GM23338 (cell line): Measurements from ENCODE around the gene MEOX1. TPM values are rescaled to one million over a fixed set of nuclear protein-coding genes. Genes with fewer than 3 reads are reported as not detected.

Experiments used
- ATAC-seq: fragments of 200-7000 bp; cut with Tn5 transposase; 3 replicates; pipeline ENCODE4 v1.9.1; 2020
- DNase-seq: peaks from one replicate; pipeline ENCODE4 v3.0.0-alpha.2; 2015; ENCODE audit warnings: low spot score
- H2AFZ ChIP-seq: fragments of 200-600 bp; sonication (generic); 2 replicates; pipeline ENCODE4 v1.8.0; 2016; ENCODE audit warnings: antibody characterized with exemption, mild to moderate bottlenecking, moderate library complexity
- H3F3A ChIP-seq: fragments of 200-600 bp; sonication (generic); replicated peaks from 2 replicates; pipeline ENCODE4 v1.8.0; 2017; ENCODE audit warnings: antibody characterized with exemption, mixed run types, low read depth
- H3K27ac ChIP-seq: fragments of 200-600 bp; sonication (generic); 2 replicates; pipeline ENCODE4 v1.6.1; 2016; ENCODE audit warnings: low read depth
- H3K27me3 ChIP-seq: fragments of 200-600 bp; sonication (generic); 2 replicates; pipeline ENCODE4 v1.8.0; 2016; ENCODE audit warnings: mild to moderate bottlenecking, mixed run types, moderate library complexity; ENCODE audit not compliant: insufficient read depth
- H3K36me3 ChIP-seq: fragments of 200-600 bp; sonication (generic); 2 replicates; pipeline ENCODE4 v1.8.0; 2016; ENCODE audit warnings: mild to moderate bottlenecking; ENCODE audit not compliant: insufficient read depth
- H3K4me1 ChIP-seq: fragments of 200-600 bp; sonication (generic); 2 replicates; pipeline ENCODE4 v1.8.0; 2016; ENCODE audit warnings: mild to moderate bottlenecking, moderate library complexity; ENCODE audit not compliant: insufficient read depth
- H3K4me2 ChIP-seq: fragments of 200-600 bp; sonication (generic); 2 replicates; pipeline ENCODE4 v1.7.1; 2017; ENCODE audit warnings: mixed run types
- H3K4me3 ChIP-seq: fragments of 200-600 bp; sonication (generic); 2 replicates; pipeline ENCODE4 v1.6.1; 2016; ENCODE audit warnings: mixed run types
- H3K79me2 ChIP-seq: fragments of 200-600 bp; sonication (generic); replicated peaks from 2 replicates; pipeline ENCODE4 v1.8.0; 2017; ENCODE audit warnings: mild to moderate bottlenecking; ENCODE audit not compliant: insufficient read depth
- H3K9me2 ChIP-seq: fragments of 200-600 bp; sonication (generic); 2 replicates; pipeline ENCODE4 v1.8.0; 2017; ENCODE audit not compliant: insufficient read depth
- H4K20me1 ChIP-seq: fragments of 200-600 bp; sonication (generic); replicated peaks from 2 replicates; pipeline ENCODE4 v1.8.0; 2017; ENCODE audit warnings: mild to moderate bottlenecking; ENCODE audit not compliant: insufficient read depth
- H3K27ac Mint-ChIP-seq: 2 replicates; pipeline ENCODE4 v1.8.0; 2020; ENCODE audit warnings: inconsistent platforms, mild to moderate bottlenecking, moderate library complexity, mixed read lengths
- H3K27me3 Mint-ChIP-seq: 3 replicates; pipeline ENCODE4 v1.8.0; 2022; ENCODE audit warnings: low read depth, mild to moderate bottlenecking, moderate library complexity, mixed read lengths, inconsistent platforms; ENCODE audit not compliant: insufficient read depth, poor library complexity
- H3K36me3 Mint-ChIP-seq: 3 replicates; pipeline ENCODE4 v1.8.0; 2021; ENCODE audit warnings: low read depth, mild to moderate bottlenecking, inconsistent platforms, moderate library complexity, mixed read lengths
- H3K4me1 Mint-ChIP-seq: 3 replicates; pipeline ENCODE4 v1.8.0; 2020; ENCODE audit warnings: mild to moderate bottlenecking, inconsistent platforms, mixed read lengths
- H3K4me3 Mint-ChIP-seq: 3 replicates; pipeline ENCODE4 v1.8.0; 2021; ENCODE audit warnings: moderate library complexity, mild to moderate bottlenecking, inconsistent platforms, mixed read lengths
- H3K9me3 Mint-ChIP-seq: 3 replicates; pipeline ENCODE4 v1.8.0; 2020; ENCODE audit warnings: moderate library complexity, mild to moderate bottlenecking, inconsistent platforms, mixed read lengths
- CREB1 ChIP-seq: fragments of 250-450 bp; sonication (Bioruptor Pico); IDR thresholded peaks from 2 replicates; pipeline ENCODE4 v1.5.0; 2020; ENCODE audit warnings: low read depth, mild to moderate bottlenecking, moderate library complexity
- CTCF ChIP-seq, 2 experiments: fragments of 200-600 bp in 1 of 2; sonication (generic) in 1 of 2; conservative IDR thresholded peaks; 2 replicates each; pipeline versions ENCODE4 v1.5.1 to v1.6.1; 2016 to 2017; ENCODE audit warnings: antibody characterized with exemption in 2 of 2, low read depth in 2 of 2, mild to moderate bottlenecking in 2 of 2, moderate library complexity in 1 of 2
- EZH2phosphoT487 ChIP-seq: fragments of 200-600 bp; sonication (generic); IDR thresholded peaks from one replicate; pipeline ENCODE4 v1.8.1; 2018; ENCODE audit warnings: antibody characterized with exemption; ENCODE audit not compliant: unreplicated experiment
- JUNB ChIP-seq: IDR thresholded peaks from one replicate; pipeline ENCODE4 v1.6.1; 2016; ENCODE audit warnings: antibody characterized with exemption; ENCODE audit not compliant: unreplicated experiment
- POLR2AphosphoS5 ChIP-seq: IDR thresholded peaks from 2 replicates; pipeline ENCODE4 v1.6.1; 2016; ENCODE audit warnings: antibody characterized with exemption, low read depth
- REST ChIP-seq: IDR thresholded peaks from one replicate; pipeline ENCODE4 v1.6.1; 2018; ENCODE audit warnings: antibody characterized with exemption; ENCODE audit not compliant: unreplicated experiment
- STAT1 ChIP-seq: IDR thresholded peaks from one replicate; pipeline ENCODE4 v1.6.1; 2016; ENCODE audit warnings: antibody characterized with exemption; ENCODE audit not compliant: unreplicated experiment
- ZNF114 ChIP-seq: fragments of 250-450 bp; sonication (Bioruptor Pico); IDR thresholded peaks from 2 replicates; pipeline ENCODE4 v1.5.0; 2020; ENCODE audit warnings: mild to moderate bottlenecking, moderate library complexity
- ZNF331 ChIP-seq: fragments of 250-450 bp; sonication (Bioruptor Pico); IDR thresholded peaks from 2 replicates; pipeline ENCODE4 v1.5.0; 2020; ENCODE audit warnings: low read depth, mild to moderate bottlenecking, moderate library complexity
- polyA plus RNA-seq: library from polyadenylated mRNA; unstranded; fragments of >200 nt; fragmentation: Nextera tagmentation; extraction: Ambion mirVana; gene quantifications from 2 replicates; pipeline ENCODE4 v1.2.1, GENCODE V29; 2016
- total RNA-seq: library from RNA; depleted of rRNA; stranded (reverse); fragments of >200 nt; shearing (Covaris generic); gene quantifications from 2 replicates; pipeline ENCODE4 v1.2.3, GENCODE V29; 2014

MEOX1 gene
- total and polyA plus RNA-seq, 2 experiments from 2014 or later = not detected

DNA sequence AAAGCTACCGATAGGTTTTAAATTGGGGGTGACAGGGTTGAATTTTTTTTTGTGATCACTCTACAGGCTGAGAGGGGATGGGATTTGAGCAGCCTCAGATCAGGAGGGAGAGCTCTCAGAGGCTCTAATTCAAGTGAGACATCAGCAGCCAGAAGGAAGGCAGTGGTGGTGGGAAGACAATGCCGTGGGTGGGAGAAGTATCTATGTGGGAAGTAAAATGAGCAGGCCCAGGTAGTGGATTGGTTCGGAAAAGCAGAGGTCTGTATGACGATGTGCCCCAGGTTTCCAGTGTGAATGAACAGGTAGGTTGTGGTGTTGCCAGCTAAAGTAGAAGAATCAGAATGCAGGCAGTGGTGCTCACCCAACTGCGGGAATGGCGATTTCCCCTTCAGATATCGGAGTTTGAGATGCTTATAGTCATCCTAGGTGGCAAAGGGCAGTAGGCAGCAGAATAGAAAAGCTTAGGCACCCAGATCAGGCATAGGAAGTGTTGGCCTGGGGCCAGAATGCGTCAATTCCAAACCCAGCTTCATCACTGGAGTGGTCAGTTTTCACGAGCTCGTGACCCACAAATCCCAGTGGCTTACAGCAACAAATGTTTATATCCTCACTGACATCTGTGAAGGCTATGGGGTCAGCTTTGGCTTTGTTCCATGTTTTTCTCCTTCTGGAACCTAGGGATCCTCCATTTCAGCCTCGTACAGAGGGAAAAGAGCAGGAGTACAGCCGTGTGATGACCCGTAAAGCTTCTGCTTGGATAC is 24.0 kb downstream of the MEOX1 start:
- Mint-ChIP-seq H3K4me1 (peaks cover 7% of the 10 kb centered on the region; the same call in 2 of the 3 replicates), H3K36me3 (no peaks in the 10 kb centered on the region), H3K4me3 (no peak overlapping the region), H3K9me3 (no peaks in the 10 kb centered on the region), H3K27ac (no peak overlapping the region), H3K27me3 (peaks cover 12% of the 10 kb centered on the region)
- H3K27me3 ChIP-seq = no peaks in the 10 kb centered on the region
- no peaks in the 10 kb centered on the region for H3K79me2 ChIP-seq
- H3K9me2 ChIP-seq = no peaks in the 10 kb centered on the region
- H2AFZ ChIP-seq = no peak overlapping the region
- ATAC-seq (no peak), DNase-seq (no peak)
- H4K20me1 ChIP-seq = no peaks in the 10 kb centered on the region
- TF ChIP-seq POLR2AphosphoS5 (no peak), REST (no peak), ZNF331 (CRISPR knock-in tag) (no peak), CREB1 (CRISPR knock-in tag) (no peak), CTCF (conservative IDR thresholded peaks at IDR 0.05; ENCODE audit: low read depth in 2 of 2) (no peak)
- H3K4me2 ChIP-seq = no peak overlapping the region
- no peak overlapping the region for H3K27ac ChIP-seq
- H3K36me3 ChIP-seq = no peaks in the 10 kb centered on the region
- no peaks in the 10 kb centered on the region for H3K4me1 ChIP-seq
- H3K4me3 ChIP-seq = no peak overlapping the region
- no peaks in the 10 kb centered on the region for H3F3A ChIP-seq

DNA sequence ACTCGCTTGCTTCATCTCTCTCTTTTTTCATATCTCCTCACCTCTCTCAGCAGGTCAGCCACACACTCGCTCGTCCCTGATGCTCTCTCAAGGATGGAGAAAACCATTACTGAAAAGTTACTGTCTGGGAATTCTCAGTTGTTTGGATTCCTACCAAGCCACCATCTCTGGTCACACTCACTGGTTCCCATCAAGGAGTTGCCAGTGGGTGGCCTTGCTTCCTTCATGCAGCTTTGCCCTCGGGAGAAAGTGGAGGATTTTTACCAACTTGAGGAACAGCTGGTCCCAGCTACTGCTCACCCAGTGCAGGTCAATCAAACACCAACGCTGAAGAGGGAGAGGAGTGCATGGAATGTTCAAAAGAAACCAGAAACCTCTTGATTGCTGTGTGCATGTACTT is 25.3 kb downstream of the MEOX1 start:
- H3K4me3 Mint-ChIP-seq = no peak overlapping the region
- H2AFZ ChIP-seq = no peak overlapping the region
- no peaks in the 10 kb centered on the region for H3K9me2 ChIP-seq
- no peak overlapping the region for H3K27ac ChIP-seq
- H4K20me1 ChIP-seq = no peaks in the 10 kb centered on the region
- H3K27ac Mint-ChIP-seq = no peak overlapping the region
- TF ChIP-seq STAT1 (no peak), ZNF114 (CRISPR knock-in tag) (no peak), JUNB (no peak), ZNF331 (CRISPR knock-in tag) (no peak), EZH2phosphoT487 (no peak)
- peaks cover 11% of the 10 kb centered on the region for H3K27me3 Mint-ChIP-seq
- H3K36me3 Mint-ChIP-seq = no peaks in the 10 kb centered on the region
- no peak for ATAC-seq
- H3K4me1 ChIP-seq = no peaks in the 10 kb centered on the region
- H3K9me3 Mint-ChIP-seq = no peaks in the 10 kb centered on the region
- H3K4me1 Mint-ChIP-seq = peaks cover 10% of the 10 kb centered on the region
- no peaks in the 10 kb centered on the region for H3K27me3 ChIP-seq
- no peak for DNase-seq
- H3K79me2 ChIP-seq = no peaks in the 10 kb centered on the region
- no peaks in the 10 kb centered on the region for H3F3A ChIP-seq
- no peak overlapping the region for H3K4me2 ChIP-seq
- H3K36me3 ChIP-seq = no peaks in the 10 kb centered on the region
- no peak overlapping the region for H3K4me3 ChIP-seq
